DMS79 treated with DMSO at 0.1 percent for 48 hours (cell line): ENCODE data around the gene NKD1.

ENCODE experiments used
- DNase-seq: peaks from one replicate; lab custom pipeline; 2025; lab: John Stamatoyannopoulos, UW

The NKD1 gene

DNA sequence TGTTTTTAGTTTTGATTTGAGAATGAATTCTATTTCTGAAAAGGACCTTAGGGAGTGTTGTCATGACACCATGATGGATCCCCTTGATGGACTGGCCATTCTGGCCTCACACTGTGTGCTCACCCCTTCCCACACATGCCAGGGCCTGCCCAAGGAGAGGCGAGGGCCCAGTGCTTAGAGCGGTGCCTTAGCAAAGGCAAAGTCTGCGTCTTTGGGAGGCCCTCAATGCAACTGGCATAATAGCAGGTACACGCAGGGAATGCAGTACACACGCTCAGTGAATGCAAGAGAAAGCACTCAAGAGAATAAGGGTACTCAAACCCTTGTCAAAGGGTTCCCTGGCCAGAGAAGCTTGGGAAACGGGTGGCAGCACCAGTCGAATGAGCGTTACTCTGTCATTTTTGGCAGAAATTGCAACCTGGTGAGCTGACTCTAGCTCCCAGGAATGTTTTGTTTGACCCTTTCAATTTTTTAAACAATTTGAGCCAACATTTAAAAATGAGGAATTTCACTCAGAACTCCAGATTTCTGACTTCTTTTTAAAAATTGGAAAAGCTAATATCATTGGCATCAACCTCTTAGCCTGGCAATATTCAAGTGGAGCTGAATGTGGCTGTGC lies 32.1 kb downstream of the NKD1 start:
- DNase-seq = no peak

DNA sequence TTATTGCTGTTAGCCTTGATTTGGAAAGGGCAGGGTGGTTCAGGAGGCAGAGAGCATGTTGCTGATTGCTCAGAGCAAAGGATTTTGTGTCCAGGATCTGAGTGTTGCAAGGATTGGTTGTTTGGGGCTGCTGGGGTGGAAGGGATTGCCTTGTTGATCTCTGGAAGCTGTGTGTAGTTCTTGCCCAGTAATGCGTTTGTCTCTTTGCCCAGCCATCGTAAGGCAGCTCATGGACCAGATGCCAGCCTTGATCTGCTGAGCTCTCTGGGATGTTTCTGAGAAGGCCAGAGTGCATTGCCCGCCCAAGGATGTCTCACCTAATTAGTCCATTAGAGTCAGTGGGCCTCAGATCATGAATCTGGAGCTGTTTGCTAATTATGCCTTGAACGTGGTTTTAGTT lies 33.6 kb downstream of the NKD1 start:
- DNase-seq = no peak

DNA sequence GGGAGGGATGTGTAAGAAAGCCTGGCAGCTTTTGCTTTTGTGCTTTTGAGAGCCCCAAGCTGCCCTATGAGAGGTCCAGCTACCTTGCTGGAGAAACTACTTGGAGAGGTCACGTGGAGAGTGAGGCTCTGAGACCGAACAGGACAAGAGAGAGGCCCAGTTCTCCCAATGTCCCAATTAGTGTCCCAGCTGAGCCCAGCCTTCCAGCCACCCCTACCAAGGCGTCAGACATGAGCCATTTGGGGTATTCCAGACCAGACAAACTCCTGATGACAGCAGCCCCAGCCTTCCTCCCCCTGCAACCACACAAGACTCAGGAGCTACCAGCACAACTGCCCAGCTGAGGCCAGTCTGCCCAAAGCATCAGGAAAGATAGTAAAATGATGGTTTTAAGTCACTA lies 35.0 kb downstream of the NKD1 start:
- no peak for DNase-seq

GRCh38 chr16:50584033-50584722 lies 36.0 kb downstream of the NKD1 start:
- no peak for DNase-seq

DNA sequence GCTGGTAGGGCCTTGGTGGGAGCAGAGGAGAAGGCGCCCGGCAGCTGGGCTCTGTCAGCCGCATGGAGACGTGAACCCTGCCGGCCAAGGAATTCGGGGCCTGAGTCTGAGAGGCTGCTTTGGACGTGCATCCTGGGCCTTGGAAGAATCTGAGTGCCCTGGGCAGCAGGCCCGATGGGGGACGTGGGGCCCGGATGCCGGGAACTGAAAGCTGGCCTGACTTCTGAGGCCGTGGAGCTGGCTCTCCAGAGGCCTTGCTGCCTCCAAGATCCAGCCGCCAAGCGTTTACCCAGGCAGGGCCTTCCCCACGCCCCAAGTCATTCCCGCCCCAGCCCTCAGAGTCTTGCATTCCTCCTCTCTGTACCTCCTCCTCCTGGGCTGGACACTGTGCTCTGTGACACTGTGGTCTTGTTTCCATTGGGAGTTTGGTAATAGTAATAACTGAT lies 37.2 kb downstream of the NKD1 start:
- no peak for DNase-seq

GRCh38 chr16:50587543-50587942 lies 39.3 kb downstream of the NKD1 start:
- DNase-seq = no peak

DNA sequence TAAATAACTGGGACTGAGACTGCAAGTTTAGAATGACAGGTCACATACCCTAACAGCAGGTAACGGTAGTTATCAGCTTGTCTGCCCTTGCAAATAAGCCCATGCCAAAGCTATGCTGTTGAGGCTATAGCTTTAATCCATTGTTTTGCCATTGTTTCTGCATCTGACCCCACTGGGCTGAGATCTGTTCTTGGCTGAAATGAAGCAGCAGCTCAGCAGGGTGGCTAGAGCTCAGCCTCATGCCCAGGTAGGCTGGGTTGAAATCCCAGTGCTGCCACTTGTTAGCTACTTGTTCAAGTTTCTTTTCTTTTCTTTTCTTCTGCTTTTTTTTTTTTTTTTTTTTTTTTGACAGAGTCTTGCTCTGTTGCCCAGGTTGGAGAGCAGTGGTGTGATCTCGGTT lies 40.1 kb downstream of the NKD1 start:
- DNase-seq = no peak

DNA sequence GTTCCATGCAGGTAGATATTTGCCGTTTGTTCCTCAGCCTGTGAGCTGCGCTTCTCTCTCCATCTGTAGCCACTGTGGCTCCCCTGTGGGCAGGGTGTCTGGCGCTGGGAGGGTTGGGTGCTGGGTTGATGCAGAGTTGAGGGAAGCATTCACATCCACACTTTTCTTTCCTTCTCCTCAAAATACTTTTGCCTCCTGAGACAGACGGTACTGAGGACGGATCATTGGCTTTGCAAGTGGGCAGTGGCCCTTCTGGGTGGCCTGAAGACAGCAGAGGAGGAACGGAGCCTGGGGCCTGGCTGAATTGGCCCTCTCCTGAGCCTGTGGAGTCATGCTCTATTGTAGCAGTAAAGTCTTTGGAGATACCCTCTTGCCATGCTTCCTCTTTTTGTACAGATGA lies 43.0 kb downstream of the NKD1 start:
- no peak for DNase-seq

DNA sequence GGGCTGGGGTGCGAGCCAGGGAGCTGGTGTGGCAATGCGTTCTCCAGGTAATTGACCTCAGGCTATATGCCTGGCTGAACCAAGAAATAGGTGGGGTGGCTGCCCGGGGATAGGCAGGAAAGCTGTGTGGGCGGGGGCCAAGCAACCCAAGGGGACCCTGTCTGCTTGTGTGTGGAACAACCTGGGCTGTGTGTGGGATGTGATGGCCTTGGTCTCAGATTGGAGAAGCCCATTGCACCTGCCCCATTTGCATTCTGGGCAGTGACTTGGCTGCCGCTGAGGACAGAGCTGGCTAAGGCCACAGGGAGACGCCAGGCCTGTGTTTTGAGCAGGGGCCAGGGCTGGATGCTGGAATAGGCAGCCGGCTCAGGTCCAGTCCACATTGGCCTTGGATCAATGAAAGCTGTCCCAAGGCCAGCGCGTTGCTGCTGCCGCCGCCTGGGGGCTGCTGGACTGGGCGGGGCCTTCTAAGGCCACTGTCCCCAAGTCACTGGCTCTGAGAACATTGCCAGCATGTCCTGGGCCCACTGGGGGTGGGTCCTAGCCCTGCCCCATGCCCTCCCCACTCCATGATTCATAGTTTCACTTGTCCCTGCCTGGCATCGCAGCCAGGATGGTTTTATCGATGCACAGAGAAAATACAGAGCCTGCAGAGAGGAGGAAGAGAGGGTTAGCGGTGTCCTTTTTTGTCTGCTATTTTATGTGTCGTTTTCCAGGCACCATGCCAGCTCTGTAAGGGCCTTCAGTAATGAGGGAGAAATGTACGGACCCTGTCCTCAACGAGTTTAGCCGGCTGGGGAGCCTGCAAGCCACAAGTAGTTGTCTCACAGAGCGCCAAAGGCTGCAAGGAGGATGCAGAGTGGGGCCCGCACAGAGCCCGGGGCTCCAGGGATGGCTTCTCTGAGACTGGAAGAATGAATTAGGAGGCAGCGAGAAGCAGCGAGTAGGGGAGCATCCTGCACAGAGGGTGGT lies 43.9 kb downstream of the NKD1 start:
- DNase-seq = peak; percentile 0

- DNase-seq = no peak
These were observed 44.8 kb downstream of the NKD1 start for GRCh38 chr16:50592996-50593395.

DNA sequence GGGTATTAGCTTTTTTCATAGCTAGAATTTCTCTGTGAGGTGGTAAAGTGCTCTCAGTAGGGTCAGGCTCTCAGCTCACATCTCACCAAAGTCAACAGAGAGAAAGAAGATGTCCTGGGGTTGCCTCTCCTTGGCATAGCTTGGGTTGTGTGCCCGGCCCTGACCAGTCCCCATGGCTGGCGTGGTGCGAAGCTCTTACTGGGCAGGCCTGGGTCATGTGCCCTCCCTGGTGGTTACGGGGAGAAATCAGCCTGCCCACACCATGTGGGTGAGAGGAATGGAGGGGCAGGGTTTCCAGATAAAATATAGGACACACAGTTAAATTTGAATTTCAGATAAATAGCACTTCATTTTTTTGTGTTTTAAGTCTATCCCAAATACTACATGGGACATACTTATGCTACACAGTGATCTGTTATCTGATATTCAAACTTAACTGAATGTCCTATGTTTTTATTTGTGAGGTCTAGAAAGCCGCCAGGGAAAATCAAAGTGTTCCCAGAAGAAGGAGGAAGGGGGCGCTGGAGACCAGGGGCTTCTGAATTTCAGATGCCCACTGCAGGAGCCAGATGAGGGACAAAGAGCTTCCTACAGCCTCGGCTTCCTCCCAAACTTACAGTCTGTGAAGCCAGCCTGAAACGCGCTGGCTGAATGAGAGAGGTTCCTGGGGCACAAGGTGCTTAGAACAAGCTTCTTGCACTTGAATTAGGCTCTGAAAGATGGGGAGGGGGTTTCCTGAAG lies 45.4 kb downstream of the NKD1 start:
- DNase-seq = no peak

DNA sequence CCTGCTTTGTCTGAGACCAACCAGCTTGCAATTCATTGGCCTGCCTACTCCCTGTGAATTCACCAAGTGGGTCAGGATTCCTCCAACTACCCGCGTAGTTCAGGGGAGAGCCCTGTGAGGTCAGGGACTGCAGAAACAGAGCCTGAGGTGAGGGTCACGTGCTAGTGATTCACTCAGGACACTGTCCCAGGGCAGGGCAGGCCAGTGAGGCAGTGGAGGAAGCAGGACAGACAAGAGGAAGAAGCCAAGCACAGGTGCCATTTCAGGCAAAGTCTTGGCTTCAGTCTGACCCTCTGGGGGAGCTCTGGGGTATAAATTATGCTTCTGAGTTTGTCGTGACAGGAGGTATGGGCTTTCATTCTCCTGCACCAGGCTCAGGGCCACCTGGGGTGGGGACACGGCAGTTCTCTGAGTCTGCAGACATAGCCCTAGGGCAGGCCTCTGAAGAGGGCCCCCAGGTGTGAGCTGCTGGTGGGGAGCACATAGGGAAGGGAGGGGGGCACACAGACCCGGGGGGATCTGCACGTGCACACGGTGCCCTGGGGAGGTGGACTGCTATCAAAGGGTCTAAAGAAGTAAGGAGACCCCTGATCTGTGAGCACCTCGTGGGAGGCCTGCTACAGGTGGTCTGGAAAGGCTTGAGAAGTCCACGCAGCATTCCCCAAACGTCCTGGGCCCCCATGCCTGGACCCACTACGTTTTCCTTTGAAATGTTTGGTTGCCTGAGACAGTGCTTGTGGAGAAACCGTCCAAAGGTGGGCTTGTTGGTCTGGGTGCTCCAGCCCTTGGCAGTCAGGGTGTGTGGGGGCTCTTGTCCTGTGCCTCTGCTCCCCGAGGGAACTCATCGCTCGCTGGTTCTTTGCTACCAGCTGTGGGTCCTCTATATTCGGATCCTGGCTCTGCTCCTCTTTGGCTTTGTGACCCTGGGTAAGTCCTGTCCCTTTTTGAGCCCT lies 46.4 kb downstream of the NKD1 start:
- no peak for DNase-seq

GRCh38 chr16:50595859-50596258 lies 47.7 kb downstream of the NKD1 start:
- DNase-seq = no peak

- DNase-seq = no peak
These were observed 48.7 kb downstream of the NKD1 start for GRCh38 chr16:50596762-50597450.

DNA sequence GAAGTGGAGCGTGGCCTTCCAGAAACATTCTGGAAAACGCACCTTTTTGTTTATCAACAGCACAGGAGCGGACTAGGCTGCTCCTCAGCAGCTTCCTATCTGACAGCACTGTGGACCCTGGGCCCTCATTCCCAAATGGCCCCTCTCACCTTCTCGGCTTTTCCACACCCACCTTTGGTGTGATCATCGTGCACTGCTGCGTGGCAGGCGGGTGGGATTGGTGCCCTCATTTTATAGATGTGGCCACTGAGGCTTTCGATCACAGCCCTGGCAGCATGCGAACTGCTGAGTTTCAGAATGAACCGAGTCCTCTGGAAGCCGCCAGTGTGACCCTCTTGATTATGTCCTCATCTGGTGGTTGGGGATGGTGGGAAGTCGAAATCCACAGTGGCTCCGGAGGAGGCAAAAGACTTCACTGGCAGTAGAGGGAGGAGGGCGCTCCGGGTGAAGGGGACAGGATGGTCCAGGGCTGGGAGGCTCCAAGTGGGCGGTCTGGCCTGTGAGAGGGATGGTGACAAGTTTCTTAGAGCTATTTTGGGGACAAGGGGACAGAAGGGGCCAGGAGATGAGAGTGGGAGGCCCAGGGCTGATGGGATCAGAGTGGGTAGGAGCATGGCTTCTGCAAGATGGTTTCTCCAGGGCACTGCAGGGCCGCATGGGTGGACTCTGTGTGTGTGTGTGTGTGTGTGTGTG lies 49.5 kb downstream of the NKD1 start:
- no peak for DNase-seq

DNA sequence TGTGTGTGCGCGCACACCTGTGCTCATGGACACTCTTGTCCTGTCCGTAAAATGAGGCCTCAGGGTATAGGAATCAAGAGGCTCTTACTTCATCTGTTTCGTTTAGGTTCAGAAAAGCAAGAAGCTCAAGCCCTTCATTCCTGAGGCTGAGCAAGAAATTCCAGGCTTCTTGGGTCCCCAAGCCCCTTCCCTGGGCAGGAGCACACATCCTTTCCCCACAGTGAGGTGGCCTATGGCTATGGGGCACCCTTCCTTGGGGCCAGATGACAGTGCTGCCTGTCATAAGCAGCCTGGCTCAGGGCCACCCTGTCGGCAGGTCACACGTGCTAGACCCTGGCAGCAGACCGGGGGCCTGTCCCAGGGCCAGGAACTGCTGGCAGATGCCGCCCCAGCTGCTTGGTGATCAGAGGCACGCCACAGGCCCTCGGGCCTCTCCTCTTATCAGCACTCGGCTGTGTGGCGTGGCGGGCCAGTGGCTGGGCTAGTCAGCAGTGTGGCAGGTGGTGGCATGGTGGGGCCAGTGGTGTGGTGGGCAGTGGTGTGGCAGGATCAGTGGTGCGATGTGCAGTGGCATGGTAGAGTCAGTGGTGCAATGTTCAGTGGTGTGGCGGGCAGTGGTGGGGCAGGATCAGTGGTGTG lies 50.2 kb downstream of the NKD1 start:
- no peak for DNase-seq

- DNase-seq = no peak
These were observed 50.8 kb downstream of the NKD1 start for GRCh38 chr16:50598936-50599361.

- DNase-seq = no peak
These were observed 51.3 kb downstream of the NKD1 start for GRCh38 chr16:50599494-50599893.
